ENCODE measurements around the gene A4GALT.

The A4GALT gene

DNA sequence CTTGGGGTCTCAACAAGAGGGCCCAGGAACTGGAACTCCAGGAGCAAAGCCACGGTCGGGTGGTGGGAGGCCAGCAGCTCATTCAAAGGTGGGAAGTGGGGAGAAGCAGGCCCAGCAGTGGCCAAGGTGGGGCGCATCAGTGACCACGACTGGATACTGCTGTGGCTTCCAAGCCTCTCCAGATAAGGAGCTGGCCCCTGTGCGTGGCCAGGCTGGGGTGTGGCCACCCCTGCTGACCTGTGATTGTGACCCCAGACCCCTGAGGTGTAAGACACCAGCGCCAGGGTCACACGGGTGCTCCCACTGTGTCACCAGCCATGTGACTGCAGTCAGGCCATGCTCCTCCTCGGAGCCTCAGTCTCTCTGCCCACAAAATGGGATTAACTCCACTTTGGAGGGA is 20.3 kb downstream of the A4GALT start:
- TF ChIP-seq, protein P1, sequence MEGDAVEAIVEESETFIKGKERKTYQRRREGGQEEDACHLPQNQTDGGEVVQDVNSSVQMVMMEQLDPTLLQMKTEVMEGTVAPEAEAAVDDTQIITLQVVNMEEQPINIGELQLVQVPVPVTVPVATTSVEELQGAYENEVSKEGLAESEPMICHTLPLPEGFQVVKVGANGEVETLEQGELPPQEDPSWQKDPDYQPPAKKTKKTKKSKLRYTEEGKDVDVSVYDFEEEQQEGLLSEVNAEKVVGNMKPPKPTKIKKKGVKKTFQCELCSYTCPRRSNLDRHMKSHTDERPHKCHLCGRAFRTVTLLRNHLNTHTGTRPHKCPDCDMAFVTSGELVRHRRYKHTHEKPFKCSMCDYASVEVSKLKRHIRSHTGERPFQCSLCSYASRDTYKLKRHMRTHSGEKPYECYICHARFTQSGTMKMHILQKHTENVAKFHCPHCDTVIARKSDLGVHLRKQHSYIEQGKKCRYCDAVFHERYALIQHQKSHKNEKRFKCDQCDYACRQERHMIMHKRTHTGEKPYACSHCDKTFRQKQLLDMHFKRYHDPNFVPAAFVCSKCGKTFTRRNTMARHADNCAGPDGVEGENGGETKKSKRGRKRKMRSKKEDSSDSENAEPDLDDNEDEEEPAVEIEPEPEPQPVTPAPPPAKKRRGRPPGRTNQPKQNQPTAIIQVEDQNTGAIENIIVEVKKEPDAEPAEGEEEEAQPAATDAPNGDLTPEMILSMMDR (IDR thresholded peaks at IDR 0.05; ENCODE audit: low read depth, low read length), result no peak
- DNase-seq (ENCODE audit: extremely low read depth, low read depth), result no peak

DNA sequence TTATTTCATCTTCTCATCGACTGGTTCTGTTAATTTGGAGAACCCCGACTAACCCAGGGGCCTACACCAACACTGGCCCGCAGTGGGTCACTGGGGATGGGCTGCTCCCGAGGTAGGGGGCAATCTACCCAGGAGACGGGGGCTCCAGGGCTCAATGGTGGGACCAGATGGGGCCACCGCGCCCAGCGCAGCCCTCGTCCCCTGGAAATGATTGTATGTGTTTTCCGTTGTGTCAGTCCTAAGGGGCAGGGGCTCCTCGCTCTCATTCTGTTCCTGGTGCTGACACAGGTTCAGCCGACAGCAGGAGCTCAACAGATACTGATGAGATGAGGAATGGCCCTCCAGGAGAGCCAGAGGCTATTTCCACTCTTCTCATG is 20.7 kb downstream of the A4GALT start:
- DNase-seq (ENCODE audit: extremely low read depth, low read depth), result no peak
- TF ChIP-seq, protein P1 (IDR thresholded peaks at IDR 0.05; ENCODE audit: low read depth, low read length), result no peak

DNA sequence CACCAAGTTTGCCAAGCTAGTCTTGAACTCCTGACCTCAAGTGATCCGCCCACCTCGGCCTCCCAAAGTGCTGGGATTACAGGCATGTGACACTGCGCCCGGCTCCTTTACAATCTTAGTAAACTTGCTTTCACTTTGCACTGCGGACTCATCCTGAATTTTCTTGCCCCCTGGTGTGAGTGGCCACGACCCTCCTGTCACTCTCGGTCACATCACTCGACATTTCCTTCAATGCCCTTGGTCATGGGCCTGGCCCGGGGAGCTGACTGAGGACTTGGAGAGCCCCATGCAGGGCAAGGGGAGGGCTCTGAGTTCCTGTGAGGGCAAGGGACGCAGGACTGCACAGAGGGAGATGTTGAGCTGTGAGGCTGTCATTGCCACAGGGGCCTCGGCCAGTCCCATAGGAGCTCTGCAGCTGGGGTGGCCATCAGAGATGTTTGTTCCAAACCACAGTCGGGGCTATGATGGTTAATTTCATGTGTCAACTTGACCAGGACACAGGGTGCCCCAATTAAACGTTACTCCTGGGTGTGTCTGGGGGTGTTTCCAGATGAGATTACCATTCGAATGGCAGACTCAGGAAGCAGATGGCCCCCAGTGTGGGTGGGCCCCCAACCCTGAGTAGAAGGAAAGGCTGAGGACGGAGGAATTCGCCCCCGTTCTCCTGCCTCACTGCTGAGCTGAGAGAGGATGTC is 21.2 kb downstream of the A4GALT start:
- no peak for DNase-seq (ENCODE audit: extremely low read depth, low read depth)
- TF ChIP-seq, protein P1 (IDR thresholded peaks at IDR 0.05; ENCODE audit: low read depth, low read length), result no peak

DNA sequence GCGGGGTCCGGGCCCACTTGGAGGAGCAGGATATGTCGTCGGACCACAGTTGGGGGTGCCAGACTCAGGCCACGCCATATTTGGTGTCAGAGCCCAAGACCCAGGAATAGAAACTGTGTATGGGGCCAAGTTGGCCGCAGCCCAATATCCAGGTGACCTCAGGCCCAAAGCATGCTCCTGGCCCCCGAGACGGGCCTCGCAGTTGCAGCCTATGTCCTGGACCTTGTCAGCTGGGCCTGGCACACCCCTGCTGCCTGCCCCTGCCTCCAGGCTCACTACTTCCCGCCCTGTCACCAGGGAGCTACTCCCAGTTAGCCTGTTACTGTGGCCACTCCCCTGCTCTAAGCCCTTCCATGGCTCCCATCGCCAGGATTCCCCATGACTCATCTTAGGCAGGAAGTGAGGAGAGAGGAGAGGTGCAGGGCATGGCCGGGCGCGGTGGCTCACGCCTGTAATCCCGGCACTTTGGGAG is 23.1 kb downstream of the A4GALT start:
- DNase-seq (ENCODE audit: extremely low read depth, low read depth), result no peak
- TF ChIP-seq, protein P1 (IDR thresholded peaks at IDR 0.05; ENCODE audit: low read depth, low read length), result no peak

DNA sequence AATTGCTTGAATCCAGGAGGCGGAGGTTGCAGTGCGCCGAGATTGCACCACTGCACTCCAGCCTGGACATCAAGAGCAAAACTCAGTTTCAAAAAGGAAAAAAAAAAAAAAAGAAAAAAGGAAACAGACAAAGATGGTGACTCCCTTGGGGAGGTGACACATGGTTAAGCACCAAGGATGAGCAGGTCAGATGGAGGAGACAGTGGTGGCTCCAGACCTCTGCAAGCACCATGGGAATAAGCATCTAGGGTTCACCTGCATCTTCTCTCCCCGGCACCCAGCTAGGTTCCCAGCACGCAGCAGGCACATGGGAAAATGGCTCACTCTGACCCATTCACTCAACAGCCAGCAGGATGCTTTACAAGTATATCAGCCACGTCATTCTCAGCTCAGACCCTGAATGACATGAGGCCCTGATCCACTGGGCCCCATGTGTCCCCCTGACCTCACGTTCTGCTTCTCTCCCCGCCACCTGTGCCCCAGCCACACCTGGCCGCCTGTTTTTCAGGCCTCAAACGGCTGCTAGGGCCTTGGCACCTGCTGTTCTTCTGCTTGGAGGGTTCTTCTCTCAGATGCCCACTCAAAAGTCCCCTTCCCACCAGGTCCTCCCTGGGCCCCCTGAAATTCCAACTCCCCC is 24.2 kb downstream of the A4GALT start:
- DNase-seq (ENCODE audit: extremely low read depth, low read depth), result no peak
- TF ChIP-seq, protein P1 (IDR thresholded peaks at IDR 0.05; ENCODE audit: low read depth, low read length), result no peak

DNA sequence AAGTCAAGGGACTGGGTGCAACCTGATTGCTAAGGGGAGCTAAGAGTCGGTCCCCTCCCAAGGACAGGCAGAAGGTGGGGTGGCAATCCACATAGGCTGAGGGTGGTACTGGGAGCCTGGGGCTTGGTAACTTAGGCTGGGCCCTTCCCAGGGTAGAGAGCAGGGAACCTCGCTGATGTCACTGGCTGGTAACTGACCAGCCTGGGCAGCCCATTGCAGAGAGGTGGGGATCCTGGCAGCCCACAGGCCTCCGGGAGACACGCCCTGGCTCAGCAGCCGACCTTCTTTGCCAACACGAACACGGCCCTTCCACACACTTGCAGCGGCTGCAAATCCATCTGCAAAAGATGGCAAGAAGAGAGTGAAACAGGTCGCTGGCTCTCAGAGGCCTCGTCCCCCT is 25.4 kb downstream of the A4GALT start:
- TF ChIP-seq, protein P1 (IDR thresholded peaks at IDR 0.05; ENCODE audit: low read depth, low read length), result no peak
- DNase-seq (ENCODE audit: extremely low read depth, low read depth), result no peak
